ENCODE data around the gene ABCC11.

DNA sequence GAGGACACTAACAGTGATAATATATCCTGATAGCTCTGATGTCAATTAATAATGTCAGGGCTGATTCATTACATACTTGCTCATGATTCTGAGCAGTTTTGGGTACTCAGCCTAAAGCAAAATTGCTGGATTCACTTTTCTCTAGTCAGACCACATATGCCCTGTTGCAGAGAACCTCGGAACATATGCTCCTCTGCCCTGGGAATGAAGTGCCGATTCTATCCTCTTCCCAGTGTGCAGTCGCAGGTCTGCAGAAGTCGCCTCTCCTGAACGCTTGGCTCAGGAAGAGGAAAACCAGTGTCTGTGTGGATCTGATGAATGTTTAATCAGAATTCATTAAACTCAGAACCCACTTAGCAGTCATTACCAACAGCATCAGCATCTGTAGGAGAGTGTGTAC, 126.1 kb downstream of the ABCC11 start:
- TF ChIP-seq ZNF274 (IDR thresholded peaks at IDR 0.05; ENCODE audit: low read depth, low read length), result no peak
- TF ChIP-seq YY1 (IDR thresholded peaks at IDR 0.05; ENCODE audit: insufficient read depth, insufficient read length), result no peak

Data from NT2/D1 (cell line).